NCI-H2227 treated with DMSO at 0.1 percent for 48 hours (cell line): ENCODE results near the gene AKAP12.
"Not testable (repeated sequence)": the region's sequence is repeated elsewhere in the genome, so short reads cannot be mapped to it uniquely, and the experiment has no call there.

Source experiments
- DNase-seq: peaks from one replicate; lab custom pipeline; 2025; lab: John Stamatoyannopoulos, UW

Gene AKAP12

DNA sequence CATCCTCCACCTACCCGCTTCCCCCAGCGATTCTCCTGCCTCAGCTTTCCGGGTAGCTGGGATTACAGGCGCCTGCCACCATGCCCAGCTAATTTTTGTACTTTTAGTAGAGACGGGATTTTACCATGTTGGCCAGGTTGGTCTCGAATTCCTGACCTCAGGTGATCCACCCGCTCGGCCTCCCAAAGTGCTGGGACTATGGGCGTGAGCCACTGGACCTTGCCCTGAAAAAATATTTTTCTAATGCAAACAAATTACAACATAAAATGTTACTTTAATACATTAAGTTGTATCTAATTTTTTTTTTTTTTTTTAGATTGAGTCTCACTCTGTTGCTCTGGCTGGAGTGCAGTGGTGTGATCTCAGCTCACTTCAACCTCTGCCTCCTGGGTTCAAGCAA lies 142.9 kb downstream of the AKAP12 start:
- not testable (repeated sequence) for DNase-seq

DNA sequence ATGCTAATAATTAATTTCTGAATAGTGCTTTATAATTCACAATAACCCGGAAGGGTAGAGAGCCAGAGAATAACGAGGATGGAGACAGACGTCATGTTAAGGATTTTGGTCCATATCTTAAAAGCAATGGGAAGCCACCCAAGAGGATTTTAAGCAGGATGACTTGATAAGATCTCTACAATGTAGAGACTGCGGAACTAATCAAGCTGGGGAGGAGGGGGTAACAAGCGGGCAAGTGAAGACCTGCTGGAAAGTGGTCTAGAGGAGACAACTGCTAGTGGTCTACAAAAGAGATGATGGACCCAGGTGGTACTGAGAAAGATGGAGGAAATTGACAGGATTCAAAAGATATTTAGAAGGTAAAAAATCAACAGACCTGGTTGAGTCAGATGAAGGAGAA lies 144.4 kb downstream of the AKAP12 start:
- no peak for DNase-seq

- peak; percentile 20 for DNase-seq
Measured at GRCh38 chr6:151385177-151385576, 145.4 kb downstream of the AKAP12 start.

GRCh38 chr6:151387175-151387970 lies 147.6 kb downstream of the AKAP12 start:
- no peak for DNase-seq

DNA sequence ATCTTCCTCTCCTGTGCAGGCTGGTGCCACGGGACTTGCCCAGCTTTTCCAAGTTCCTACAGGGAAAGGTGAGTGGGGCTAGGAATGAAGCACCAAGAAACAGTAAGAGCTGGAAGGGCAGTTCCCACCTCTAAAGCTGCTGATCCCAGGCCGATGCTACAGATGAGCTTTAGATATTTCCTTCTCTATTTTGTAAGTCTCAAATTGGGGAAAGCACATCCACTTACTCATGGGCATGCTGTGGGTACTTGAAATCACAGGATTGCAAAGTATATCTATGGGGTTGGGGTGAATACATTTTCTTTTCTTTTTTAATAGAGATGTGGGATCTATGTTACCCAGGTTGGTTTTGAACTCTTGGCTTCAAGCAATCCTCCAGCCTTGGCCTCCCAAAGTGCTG lies 148.5 kb downstream of the AKAP12 start:
- DNase-seq = no peak

DNA sequence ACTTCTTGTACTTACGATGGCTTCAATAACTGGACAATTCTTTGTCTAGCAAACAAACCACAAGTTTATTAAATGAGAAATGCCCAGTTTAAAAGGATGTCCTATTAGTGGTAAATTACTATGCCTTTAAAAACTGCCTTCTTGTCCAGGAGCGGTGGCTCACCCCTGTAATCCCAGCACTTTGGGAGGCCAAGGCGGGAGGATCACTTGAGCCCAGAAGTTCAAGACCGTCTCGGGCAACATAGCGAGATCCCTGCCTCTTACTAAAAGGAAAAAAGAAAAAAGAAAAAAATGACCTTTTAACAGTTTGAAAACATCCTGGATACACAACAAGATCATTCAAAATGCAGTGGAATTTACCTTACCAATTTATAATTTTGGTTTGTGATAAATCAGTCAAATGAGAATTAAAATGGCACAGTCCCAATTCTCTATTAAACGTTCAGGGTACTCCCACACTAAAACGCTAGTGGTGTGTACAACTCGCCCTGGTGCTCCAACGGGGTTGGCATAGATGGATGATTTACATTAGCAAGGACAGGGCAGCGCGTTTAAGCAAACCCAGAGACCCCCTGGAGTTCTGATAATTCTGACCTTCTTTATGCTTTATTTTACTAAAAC lies 149.3 kb downstream of the AKAP12 start:
- no peak for DNase-seq

DNA sequence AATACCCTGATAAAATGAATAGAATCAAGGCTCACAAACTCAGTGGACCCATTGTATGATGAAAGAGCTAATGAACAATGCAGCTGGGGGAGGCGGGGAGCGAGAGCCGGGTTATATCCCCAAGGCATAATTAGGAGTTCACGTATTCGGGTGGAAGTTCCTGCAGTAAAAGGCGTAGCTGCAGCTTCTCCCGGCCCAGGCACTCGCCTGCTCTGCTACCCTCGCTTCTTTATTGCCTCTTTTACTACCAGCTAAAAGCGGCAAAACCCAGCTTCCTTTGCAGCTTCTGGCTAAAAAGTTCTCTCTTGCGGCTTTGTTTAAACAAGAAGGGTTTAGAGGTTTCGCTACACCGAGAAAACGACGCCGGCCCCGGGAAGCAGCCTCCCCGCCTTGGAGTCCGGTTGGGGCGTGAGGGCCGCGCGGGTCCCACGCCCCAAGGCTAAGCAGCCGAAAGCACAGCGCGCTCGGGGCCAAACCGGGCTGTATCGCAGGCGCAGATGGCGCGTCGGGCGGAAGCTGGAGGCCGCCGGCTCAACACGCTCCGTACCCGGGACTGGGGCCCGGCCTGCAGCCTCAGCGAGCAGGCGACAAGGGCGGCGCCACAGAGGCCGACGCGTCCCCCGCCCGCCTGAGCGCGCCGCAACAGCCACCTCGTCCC lies 150.0 kb downstream of the AKAP12 start:
- DNase-seq = peak; percentile 40

DNA sequence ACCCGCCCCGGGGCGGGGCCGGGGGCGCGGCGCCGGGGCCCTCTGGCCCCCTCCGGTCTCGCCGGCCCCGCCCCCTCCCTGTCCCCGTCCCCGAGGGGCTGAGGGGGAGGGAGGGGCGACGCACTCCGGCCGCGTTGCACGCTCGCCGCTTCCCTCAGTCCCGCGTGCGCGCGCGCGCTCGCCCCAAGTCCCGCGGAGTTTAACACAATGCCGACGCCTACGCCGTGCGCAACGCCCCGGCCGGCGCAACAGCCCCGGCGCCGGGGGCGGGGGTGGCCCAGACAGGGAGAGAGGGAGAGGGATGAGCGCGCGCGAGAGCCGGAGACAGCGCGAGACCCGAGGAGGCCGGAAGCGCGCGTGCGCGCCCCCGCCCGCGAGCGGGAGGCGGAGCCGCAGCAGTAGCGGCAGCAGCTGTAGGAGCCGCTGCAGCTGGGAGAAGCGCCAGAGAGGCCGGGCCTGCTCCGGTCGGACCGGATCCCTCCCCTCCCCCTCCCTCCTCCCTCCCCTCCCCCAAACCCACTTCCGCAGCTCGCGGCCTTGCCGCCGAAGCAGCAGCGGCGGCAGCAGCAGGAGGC lies 150.6 kb downstream of the AKAP12 start:
- peak; percentile 82 for DNase-seq

GRCh38 chr6:151390851-151391470 lies 151.2 kb downstream of the AKAP12 start:
- peak; percentile 37 for DNase-seq

DNA sequence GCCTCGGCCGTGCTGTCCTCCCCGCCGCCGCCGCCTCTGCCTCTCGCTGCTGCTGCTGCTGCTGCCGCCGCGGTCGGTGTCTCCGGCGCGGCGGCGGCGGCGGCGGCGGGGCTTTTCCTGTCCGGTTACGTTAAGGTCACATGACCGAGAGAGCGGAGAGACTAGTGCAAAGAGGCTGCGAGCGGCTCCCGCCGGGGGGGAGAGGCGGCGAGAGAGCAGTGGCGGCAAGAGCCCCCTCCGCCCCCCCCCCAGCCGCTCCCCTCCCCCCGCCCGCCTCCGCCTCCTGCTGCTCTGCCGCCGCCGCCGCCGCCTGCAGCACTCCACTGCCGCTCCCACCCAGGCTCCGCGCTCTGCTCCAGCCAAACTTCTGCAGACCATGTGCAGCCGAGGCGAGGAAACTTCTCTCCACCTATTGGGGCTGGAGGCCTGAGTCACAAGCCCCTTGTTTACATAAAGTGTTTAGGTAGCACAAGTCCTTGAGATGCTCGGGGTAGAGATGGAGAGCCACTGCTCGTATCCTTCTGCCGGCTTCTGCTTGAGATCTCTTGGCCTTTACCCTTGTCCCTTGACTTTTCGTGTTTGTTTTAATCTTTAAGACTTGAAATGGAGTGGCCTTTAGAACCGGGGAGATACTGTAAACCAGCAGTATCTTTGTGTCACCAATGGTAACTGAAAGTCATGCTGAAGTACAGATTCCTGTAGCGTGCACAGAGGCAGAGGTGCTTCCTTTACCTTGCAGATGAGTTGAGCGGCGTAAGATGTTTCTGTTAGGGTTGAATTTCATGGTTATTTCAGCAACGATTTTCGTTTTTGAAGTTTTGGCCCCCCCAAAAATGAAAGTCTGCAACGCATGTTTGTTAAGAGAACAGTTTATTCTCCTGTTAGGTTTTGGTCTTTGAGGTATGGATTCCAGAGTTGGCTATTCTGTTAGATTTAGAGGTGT lies 152.0 kb downstream of the AKAP12 start, which contains the start of gene ZBTB2:
Gene ZBTB2 (minus strand): TSS at position 89 of the 943 bp plus-strand sequence. CDS start 17,922 bp downstream, outside the sequence.
- DNase-seq = peak; percentile 44

- DNase-seq = no peak
Measured at GRCh38 chr6:151392427-151392826, 152.7 kb downstream of the AKAP12 start.

DNA sequence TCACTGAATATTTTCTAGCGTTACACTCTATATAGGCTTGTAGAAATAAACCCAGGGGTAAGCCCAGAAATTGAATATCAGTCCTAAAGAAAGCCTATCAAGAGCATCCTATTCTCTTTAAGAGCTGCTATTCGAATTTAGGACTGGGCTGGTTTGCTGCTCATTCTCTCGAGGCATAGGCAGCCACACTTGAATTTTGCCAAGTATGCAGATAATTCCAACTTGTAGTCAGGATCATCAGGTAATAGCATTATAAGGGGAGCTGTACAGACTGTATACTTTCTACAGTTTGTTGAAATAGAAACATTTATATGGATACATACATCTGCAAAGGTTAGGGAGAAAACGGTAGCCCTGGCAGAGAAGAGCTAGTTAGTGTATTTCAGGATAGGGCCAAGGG lies 153.6 kb downstream of the AKAP12 start:
- no peak for DNase-seq

DNA sequence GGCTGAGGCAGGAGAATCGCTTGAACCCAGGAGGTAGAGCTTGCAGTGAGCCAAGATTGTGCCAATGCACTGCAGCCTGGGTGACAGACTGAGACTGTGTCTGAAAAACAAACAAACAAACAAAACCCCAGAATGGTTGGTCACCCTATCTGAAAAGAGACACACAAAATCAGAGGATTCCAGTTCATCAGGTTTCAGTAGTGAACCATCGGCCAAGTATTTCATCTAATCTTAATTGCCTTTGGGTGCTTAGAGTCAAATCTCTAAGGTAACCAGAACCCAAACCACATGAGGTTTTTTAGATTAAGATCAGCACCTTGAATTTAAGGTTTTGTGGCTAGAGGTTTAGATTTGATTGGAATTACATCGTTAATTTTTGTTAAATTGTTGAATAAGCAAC lies 159.9 kb downstream of the AKAP12 start:
- DNase-seq = no peak

DNA sequence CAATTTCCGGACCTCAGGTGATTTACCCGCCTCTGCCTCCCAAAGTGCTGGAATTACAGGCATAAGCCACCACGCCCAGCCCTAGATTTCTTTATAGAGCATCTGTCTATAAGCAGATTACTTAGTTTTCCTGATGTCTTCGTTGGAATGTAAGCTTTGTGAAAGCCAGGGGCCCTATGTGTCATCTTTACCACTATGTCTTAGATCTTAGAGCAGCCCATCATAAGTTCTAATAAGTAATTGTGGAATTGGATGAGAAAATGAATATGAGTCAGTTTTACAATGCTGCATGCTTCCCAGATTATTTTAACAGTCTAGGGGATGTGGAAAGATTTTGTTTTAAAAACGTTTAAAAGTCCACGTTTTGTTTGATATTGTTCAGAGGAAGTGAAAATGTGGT lies 160.7 kb downstream of the AKAP12 start:
- no peak for DNase-seq

- DNase-seq = no peak
Measured at GRCh38 chr6:151402228-151402627, 162.5 kb downstream of the AKAP12 start.

GRCh38 chr6:151403919-151404308 lies 164.1 kb downstream of the AKAP12 start:
- DNase-seq = no peak
